Activated naive CD4-positive, alpha-beta T cell treated with anti-CD3 and anti-CD28 coated beads, Interleukin-2, amount 50 U/mL, for 72 hours (primary cell): Measurements from ENCODE around the gene ULK4. TPM values are rescaled to one million over a fixed set of nuclear protein-coding genes. Genes with fewer than 3 reads are reported as not detected.
"Not testable (repeated sequence)": the region's sequence is repeated elsewhere in the genome, so short reads cannot be mapped to it uniquely, and the experiment has no call there.

Experiments
- ATAC-seq, 2 donors: fragments of 150-1000 bp; cut with Tn5 transposase; 2 replicates each; pipeline ENCODE4 v1.10.0; 2021; ENCODE audit warnings: mild to moderate bottlenecking in 2 of 2, moderate library complexity in 2 of 2
- DNase-seq, 2 donors: peaks; one replicate each; pipeline ENCODE4 v3.0.0; 2021 to 2022; ENCODE audit warnings: low spot score in 2 of 2
- H3K27ac Mint-ChIP-seq, 2 donors: one replicate each; pipeline ENCODE4 v1.8.0; 2022; ENCODE audit warnings: mild to moderate bottlenecking in 2 of 2, mixed read lengths in 2 of 2
- H3K36me3 Mint-ChIP-seq, 2 donors: one replicate each; pipeline ENCODE4 v1.8.0; 2022; ENCODE audit warnings: mixed read lengths in 2 of 2
- H3K9me3 Mint-ChIP-seq, 2 donors: one replicate each; pipeline ENCODE4 v1.8.0; 2022; ENCODE audit warnings: mixed read lengths in 2 of 2
- total RNA-seq, 2 donors: library from RNA; stranded (reverse); gene quantifications; one replicate each; pipeline ENCODE4 v1.2.3, GENCODE V29; 2022

ULK4 gene
- total RNA-seq, 2 donors from 2014 or later, result 8.1 to 8.9 TPM

DNA sequence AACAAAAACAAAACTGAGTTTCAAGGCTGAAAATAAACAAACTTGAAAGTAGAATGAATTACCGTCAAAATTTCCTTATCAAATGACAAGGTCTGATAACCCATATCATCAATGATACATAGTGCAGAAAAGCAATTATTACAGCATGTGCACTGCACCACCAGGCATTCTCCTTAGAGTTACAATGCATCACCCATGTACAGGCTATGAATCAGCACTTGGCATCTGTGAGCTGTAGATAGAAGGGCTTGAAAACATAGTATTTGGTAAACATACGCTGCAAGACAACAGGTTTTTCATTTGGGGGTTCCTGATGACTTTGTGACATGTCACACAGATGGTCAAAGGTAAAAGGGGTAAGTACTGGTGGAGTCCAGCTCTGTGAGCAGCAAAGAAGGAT is 497.5 kb downstream of the ULK4 start:
- no peak overlapping the region for H3K27ac Mint-ChIP-seq
- DNase-seq, result no peak

DNA sequence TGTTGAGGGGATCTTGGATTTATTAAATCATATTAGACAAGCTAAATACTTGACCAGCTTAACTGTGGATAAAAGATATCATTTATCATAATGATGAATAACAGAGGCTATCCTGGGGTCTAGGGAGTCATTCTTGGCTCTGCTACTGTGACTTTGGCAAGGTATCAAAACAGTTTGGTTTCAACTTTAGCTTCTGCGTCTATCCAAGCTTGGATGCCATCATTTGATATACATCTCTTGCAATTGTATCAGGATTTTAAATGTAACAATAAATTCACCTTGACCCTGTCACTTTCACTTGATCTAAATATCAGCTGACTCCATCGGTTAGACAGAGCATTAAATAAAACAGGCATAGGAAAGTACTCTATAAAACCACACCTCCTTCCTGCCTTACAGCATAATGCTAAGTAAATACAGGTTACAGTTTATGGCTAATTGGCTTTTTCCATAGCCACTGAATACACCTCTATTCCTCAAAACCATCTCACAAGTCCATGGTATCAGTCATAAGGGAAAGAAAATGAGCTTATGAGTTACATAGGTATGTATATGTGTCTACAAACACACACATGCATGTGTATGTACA is 499.7 kb downstream of the ULK4 start:
- DNase-seq (no peak), ATAC-seq (no peak)
- H3K27ac Mint-ChIP-seq, result no peak overlapping the region

More for the DNA sequence above, 497.5 kb downstream of the ULK4 start:
- Mint-ChIP-seq H3K9me3 (peaks cover 6 to 13% of the 10 kb centered on the region in 2 donors), H3K36me3 (peaks cover 8% of the 10 kb centered on the region in 2 donors)
- ATAC-seq, result no peak

DNA sequence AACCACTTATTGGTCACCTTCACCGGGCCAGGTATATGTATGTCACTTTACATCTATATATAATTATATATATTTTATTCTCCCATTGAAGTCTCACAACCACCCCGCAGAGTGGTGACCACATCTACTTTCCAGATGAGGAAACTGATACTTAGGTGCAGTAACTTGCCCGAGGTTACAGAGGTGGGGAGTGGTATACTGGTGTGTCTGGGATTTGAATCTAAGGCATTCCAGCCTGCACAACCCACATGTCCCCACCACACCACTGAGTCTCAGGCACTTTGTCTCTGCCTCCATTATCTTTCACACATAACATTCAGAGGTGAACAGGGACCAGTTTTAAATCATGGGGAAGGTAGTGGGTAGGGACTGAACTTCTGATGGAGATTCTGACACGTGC is 501.2 kb downstream of the ULK4 start:
- Mint-ChIP-seq H3K27ac (no peak overlapping the region), H3K9me3 (no peaks in the 10 kb centered on the region), H3K36me3 (no peaks in the 10 kb centered on the region)
- no peak for ATAC-seq
- DNase-seq, result no peak

More for the DNA sequence above, 499.7 kb downstream of the ULK4 start:
- H3K9me3 Mint-ChIP-seq, result no peaks in the 10 kb centered on the region
- H3K36me3 Mint-ChIP-seq, result no peaks in the 10 kb centered on the region

DNA sequence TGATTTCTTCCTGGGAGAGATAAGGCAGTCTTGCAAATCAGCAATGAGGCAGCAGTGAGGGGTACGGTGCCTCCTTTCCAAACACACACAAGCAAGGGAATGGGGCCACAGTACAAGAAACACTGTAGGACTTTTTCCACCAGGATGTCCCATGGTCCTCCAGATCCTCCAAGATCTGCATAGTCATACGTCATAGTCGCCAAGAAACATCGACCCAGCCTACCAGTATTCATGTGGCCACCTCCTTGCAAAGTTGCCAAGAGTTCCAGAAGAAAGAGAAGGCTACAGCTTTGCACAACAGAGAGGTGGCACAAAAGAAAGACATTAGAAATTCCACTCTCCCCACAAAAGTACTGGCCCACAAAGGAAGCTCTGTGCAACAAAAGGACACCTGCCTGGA is 504.7 kb downstream of the ULK4 start:
- H3K9me3 Mint-ChIP-seq, result no peaks in the 10 kb centered on the region
- ATAC-seq (no peak), DNase-seq (no peak)
- H3K36me3 Mint-ChIP-seq, result peaks cover 0 to 8% of the 10 kb centered on the region in 2 donors
- no peak overlapping the region for H3K27ac Mint-ChIP-seq

DNA sequence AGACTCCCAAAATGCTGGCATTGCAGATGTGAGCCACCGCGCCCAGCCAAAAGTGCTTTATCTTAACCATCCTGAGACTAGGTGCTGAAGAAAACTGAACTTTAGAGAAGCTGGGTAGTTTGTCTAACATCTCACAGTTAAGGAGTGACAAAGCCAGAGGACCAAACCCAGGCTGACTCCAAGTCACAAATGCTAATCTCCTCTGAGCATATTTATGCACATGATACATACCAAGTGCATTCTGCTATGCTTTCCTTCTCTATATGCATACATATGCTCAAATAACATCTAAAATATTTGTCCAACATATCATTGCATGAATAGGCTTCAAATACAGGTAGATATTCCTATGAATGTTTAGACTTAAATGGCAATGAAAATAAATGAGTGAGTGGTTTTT is 505.7 kb downstream of the ULK4 start:
- no peaks in the 10 kb centered on the region for H3K9me3 Mint-ChIP-seq
- no peak for DNase-seq

DNA sequence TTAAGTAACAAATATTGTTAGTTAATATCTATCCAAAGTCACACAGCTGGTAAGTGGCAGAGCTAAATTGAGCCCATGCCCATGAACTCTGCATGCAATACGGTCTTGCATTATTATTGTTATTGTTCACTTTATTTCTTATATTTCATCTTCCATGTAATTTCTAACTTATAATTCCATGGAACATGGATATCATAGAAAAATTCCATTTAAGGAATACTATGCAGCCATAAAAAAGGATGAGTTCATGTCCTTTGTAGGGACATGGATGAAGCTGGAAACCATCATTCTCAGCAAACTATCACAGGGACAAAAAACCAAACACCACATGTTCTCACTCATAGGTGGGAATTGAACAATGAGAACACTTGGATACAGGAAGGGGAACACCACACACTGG is 508.3 kb downstream of the ULK4 start:
- not testable (repeated sequence) for DNase-seq, ATAC-seq, H3K9me3 Mint-ChIP-seq, H3K36me3 Mint-ChIP-seq, H3K27ac Mint-ChIP-seq

More for the DNA sequence above, 505.7 kb downstream of the ULK4 start:
- Mint-ChIP-seq H3K27ac (no peak overlapping the region), H3K36me3 (peaks cover under 1 to 8% of the 10 kb centered on the region in 2 donors)
- ATAC-seq, result no peak

DNA sequence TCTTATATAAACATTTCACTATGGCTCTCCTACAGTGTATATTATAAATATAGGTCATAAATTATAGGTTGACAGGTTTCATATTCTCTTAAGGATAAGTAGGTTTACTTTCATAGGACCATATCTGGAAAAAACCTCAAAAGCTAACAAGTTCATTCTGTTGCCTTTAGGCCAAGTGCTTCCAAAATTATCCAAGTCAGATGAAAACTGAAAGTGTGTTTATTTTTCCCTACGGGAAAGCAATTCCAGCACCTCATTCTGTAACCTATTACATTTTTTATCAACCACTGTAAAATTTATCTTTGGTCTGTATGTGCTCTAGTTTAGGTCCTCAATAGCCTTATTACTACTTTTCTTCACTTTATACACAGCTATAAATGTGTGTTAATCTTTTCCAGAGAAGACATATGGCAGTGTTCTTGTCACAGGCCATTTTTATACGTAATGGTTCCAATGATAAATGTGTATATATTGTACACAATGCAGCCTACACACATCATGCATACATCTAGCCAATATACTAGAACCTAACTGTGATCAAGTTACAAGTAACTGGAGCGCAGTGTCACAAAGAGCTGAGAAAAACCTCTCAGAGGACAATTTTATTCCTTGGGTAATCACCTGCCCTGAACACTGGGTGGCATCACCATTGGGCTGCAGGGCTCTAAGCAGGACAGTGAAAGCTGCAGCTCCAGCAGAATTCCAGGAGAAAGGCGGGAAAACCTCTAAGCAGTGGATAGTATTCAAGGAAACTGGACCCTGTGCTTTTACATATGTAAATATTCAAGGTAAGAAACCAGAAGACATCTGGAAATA is 511.3 kb downstream of the ULK4 start:
- H3K27ac Mint-ChIP-seq, result no peak overlapping the region
- ATAC-seq (no peak), DNase-seq (no peak)
- H3K36me3 Mint-ChIP-seq, result peaks cover 14 to 16% of the 10 kb centered on the region in 2 donors
- H3K9me3 Mint-ChIP-seq, result peaks cover 0 to 4% of the 10 kb centered on the region in 2 donors

DNA sequence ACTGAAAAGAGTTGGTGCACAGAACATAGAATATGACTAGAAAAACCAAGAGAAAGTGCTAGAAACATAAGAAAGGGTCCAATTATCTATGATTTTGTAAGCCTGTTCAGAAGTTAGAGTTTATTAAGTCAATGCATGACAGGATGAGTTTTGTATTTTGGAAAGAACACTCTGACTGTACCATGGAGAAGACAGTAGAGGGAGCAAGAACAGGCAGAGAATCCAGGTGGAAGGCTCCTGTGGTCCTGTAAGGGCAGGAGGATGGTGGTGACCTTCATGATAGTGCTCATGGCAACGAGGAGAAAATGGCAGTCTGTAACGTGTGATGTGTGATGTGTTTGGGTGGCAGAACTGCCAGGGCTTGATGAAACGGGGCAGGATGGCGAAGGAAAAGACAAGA is 513.5 kb downstream of the ULK4 start:
- H3K9me3 Mint-ChIP-seq, result peaks cover 0 to 4% of the 10 kb centered on the region in 2 donors
- DNase-seq (no peak), ATAC-seq (no peak)
- peaks cover 11 to 16% of the 10 kb centered on the region in 2 donors for H3K36me3 Mint-ChIP-seq
- H3K27ac Mint-ChIP-seq, result no peak overlapping the region

DNA sequence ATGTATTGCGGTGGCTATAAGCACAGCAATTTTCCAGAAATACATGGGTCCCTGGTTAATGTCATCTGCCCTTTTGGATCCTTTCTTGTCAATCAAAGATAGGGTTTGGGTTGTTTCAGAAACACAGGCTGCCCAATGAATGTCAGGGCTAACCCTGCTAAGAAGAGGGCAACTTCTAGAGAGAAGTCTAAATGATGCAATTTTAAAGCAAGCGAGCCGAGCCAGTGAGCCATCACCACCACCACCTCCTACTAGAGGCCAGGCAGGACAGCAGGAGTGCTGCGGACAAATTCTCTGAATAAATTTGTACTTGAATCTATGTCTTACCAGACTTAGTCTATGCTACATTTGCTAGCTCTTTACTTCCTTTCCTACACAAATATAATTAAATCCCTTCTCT is 514.2 kb downstream of the ULK4 start:
- peaks cover 0 to 4% of the 10 kb centered on the region in 2 donors for H3K9me3 Mint-ChIP-seq
- ATAC-seq (no peak), DNase-seq (no peak)
- H3K36me3 Mint-ChIP-seq, result peaks cover 5 to 16% of the 10 kb centered on the region in 2 donors
- H3K27ac Mint-ChIP-seq, result no peak overlapping the region

DNA sequence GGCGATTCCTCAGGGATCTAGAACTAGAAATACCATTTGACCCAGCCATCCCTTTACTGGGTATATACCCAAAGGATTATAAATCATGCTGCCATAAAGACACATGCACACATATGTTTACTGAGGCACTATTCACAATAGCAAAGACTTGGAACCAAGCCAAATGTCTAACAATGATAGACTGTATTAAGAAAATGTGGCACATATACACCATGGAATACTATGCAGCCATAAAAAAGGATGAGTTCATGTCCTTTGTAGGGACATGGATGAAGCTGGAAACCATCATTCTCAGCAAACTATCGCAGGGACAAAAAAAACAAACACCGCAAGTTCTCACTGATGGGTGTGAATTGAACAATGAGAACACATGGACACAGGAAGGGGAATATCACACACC is 515.6 kb downstream of the ULK4 start:
- not testable (repeated sequence) for DNase-seq, H3K9me3 Mint-ChIP-seq, ATAC-seq, H3K27ac Mint-ChIP-seq
- H3K36me3 Mint-ChIP-seq, result peaks cover 13 to 17% of the 10 kb centered on the region in 2 donors

DNA sequence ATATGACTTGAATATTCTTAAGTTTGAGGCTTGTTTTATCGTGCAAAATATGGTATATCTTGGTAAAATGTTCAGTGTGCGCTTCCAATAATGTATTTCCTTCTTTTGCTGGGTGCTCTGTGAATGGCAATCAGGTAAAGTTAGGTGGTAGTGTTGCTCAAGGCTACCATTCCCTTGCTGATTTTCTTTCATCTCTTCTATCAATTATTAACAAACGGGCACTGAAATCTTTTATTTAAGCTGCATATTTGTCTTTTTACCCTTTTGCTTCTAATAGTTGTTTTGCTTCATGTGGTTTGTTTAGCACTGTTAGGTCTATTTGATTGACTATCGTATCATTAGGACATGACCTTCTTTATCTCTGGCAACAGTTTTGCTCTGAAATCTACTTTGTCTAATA is 520.3 kb downstream of the ULK4 start:
- H3K9me3 Mint-ChIP-seq, result peaks cover 8 to 10% of the 10 kb centered on the region in 2 donors
- H3K27ac Mint-ChIP-seq, result no peak overlapping the region
- no peak for DNase-seq
- ATAC-seq, result no peak
- peaks cover 6 to 22% of the 10 kb centered on the region in 2 donors for H3K36me3 Mint-ChIP-seq

DNA sequence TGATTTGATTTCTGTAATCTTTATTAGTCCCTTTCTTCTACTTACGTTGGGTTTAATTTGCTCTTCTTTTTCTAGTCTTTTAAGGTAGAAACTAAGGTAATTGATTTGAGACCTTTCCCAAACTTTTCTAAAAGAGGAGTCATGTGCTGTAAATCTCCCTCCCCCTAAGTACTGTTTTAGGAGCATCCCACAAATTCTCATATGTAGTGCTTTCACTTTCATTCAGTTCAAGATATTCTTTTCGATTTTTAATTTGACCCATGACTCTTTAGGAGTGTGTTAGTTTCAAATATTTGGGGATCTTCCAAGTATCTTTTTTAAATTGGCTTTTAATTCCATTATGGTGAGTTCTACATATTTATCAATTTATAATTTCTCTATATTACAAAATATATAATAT is 520.8 kb downstream of the ULK4 start:
- H3K36me3 Mint-ChIP-seq, result peaks cover 6 to 22% of the 10 kb centered on the region in 2 donors
- no peak for DNase-seq
- H3K9me3 Mint-ChIP-seq, result peaks cover 8 to 10% of the 10 kb centered on the region in 2 donors
- ATAC-seq, result no peak
- H3K27ac Mint-ChIP-seq, result no peak overlapping the region

DNA sequence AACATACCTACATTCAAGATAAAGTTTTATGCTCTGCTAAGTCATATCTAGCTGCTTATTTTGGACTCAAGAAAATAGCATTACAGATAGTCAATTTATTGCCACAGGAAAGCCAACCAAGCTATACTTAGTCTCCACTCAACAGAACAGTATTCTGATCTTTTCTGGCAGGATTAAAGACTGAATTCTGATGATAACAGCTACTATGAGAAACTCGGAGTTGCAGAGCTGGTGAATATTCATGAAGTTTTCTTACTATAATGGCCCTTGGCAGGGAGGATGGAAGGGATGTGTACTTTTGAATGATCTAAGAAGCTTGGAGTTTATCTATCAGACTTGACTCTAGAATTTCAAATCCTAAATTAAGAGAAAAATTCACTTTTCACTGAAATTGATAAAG is 524.9 kb downstream of the ULK4 start:
- Mint-ChIP-seq H3K36me3 (peaks cover 12 to 20% of the 10 kb centered on the region in 2 donors), H3K9me3 (peaks cover 8 to 10% of the 10 kb centered on the region in 2 donors), H3K27ac (no peak overlapping the region)
- ATAC-seq (no peak), DNase-seq (no peak)

DNA sequence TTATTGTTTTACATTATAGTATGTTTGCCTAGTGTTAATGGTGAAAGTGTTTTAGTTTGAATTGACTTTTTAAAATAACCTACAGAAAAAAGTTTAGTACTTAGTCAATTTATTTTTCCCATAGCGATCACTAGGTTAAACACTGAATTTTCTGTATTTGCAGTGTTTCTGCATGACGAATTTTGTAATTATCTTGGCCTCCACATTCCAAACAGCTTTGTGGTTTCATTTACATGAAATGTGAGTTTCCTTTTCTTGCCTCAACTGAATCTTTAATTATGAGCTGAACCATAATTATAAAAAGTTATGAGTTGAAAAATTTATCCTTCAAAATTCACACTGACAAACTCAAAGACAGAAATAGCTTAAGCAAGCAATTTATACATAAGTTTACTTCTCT is 527.1 kb downstream of the ULK4 start:
- no peaks in the 10 kb centered on the region for H3K9me3 Mint-ChIP-seq
- ATAC-seq (no peak), DNase-seq (no peak)
- H3K27ac Mint-ChIP-seq, result no peak overlapping the region
- H3K36me3 Mint-ChIP-seq, result peaks cover 2 to 6% of the 10 kb centered on the region in 2 donors

DNA sequence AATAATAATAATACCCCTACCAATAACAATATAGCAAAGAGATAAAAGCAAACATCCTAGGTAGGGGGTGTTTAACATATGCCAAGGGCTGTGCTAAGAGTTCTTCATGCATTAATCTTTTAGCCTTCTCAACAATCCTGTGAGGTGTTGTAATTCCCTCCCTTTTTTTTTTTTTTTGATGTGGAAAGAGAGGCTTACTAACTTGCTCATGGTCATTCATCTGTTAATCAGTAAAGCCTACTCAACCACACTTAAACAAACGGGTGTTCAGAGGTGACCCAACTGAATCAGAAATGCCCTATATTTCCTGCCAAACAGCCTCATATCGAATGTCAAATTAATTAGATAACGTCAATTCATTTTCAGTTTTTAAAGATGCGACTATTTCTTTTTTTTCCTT is 530.5 kb downstream of the ULK4 start:
- DNase-seq, result no peak
- peaks cover 11% of the 10 kb centered on the region in 2 donors for H3K36me3 Mint-ChIP-seq
- H3K27ac Mint-ChIP-seq, result no peak overlapping the region
- peaks cover 8 to 11% of the 10 kb centered on the region in 2 donors for H3K9me3 Mint-ChIP-seq
- no peak for ATAC-seq

DNA sequence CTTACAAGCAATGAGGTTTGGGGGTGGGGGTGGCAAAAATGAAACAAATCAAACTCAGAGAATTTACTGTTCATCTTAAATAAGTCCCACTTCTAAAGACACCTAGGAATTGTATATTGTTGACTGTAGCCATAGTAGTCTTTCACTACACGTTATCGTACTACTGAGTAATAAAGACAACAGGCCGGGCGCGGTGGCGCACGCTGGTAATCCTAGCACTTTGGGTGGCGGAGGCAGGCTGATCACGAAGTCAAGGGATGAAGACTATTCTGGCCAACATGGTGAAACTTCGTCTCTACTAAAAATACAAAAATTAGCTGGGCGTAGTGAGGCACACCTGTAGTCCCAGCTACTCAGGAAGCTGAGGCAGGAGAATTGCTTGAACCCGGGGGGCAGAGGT is 531.0 kb downstream of the ULK4 start:
- peaks cover 14 to 16% of the 10 kb centered on the region in 2 donors for H3K36me3 Mint-ChIP-seq
- H3K27ac Mint-ChIP-seq, result no peak overlapping the region
- peaks cover 10 to 13% of the 10 kb centered on the region in 2 donors for H3K9me3 Mint-ChIP-seq
- no peak for ATAC-seq
- no peak for DNase-seq

DNA sequence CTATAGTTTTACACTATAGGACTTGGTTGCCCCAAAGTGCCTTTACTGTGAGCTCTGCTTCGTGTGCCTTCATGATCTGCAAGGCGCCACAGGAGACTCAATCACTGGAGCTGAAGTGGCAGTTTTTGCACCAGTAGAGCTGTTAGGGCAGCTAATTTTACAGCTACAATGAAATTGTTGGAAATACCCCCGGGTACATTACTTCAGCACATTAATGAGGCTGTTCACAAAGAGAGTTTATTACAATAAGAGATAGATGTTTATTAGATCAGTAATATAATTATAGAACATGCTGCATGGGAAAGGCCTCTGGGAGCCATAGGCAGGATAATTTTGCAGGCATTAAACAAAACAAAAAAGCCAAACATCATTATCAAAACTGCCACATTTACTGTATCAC is 531.5 kb downstream of the ULK4 start:
- no peak for DNase-seq
- Mint-ChIP-seq H3K36me3 (peaks cover 14 to 19% of the 10 kb centered on the region in 2 donors), H3K27ac (no peak overlapping the region), H3K9me3 (peaks cover 10 to 13% of the 10 kb centered on the region in 2 donors)
- no peak for ATAC-seq

DNA sequence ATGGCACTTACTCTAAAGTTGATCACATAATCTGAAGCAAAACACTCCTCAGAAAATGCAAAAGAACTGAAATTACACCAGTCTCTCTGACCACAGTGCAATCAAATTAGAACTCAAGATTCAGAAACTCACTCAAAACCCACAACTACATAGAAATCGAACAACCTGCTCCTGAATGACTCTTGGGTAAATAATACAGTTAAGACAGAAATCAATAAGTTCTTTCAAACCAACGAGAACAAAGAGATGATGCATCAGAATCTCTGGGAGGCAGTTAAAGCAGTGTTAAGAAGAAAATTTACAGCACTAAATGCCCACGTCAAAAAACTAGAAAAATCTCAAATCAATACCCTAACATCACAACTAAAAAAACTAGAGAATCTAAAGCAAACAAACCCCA is 535.4 kb downstream of the ULK4 start:
- H3K36me3 Mint-ChIP-seq, result peaks cover 13 to 14% of the 10 kb centered on the region in 2 donors

More for the DNA sequence above, 535.4 kb downstream of the ULK4 start:
- H3K27ac Mint-ChIP-seq, result no peak overlapping the region
- ATAC-seq (no peak), DNase-seq (no peak)
- peaks cover 13 to 14% of the 10 kb centered on the region in 2 donors for H3K9me3 Mint-ChIP-seq
